ENCODE measurements around the gene RAB18.
"Not testable (repeated sequence)": the region's sequence is repeated elsewhere in the genome, so short reads cannot be mapped to it uniquely, and the experiment has no call there.

The RAB18 gene

DNA sequence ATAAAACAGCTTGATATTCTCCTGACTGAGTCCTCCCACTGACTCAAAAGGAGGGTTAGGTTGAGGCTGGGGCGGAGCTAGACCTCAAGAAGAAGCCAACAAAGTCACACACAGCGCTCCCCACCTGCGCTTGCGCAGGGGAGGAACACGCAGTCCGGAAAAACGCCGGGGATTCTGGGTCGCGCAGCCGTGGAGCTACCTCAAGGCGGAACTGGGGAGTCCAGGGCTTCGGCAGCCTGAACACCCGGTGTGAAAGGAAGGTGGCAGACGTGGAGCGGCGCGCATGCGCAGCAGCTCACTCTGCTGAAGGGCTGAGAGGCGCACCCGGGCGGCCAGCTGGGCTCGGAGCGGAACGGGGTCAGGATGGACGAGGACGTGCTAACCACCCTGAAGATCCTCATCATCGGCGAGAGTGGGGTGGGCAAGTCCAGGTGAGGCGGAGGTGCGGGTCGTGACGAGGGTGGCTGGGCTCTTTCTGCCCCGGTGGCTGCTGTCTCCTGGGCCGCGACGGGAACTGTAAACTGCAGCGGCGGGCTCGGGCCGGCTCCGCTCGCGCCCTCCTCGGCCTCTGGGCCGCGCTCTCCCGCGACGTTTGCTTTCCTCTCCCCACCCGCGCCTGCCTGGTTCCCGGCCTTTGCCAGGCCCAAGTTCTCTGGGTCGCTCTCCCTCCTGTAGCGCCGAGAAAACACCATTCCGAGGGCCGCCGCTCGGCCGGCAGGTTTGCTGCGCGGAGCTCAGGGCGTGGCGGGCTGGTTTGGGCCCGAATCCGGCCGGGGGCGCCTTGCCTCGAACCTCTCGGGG lies at the start of gene RAB18:
Gene RAB18, plus strand, starts transcription at position 298 of the 801 bp plus-strand sequence. Its CDS starts 66 bp downstream, at position 364.
- peak; percentile 86 for DNase-seq

DNA sequence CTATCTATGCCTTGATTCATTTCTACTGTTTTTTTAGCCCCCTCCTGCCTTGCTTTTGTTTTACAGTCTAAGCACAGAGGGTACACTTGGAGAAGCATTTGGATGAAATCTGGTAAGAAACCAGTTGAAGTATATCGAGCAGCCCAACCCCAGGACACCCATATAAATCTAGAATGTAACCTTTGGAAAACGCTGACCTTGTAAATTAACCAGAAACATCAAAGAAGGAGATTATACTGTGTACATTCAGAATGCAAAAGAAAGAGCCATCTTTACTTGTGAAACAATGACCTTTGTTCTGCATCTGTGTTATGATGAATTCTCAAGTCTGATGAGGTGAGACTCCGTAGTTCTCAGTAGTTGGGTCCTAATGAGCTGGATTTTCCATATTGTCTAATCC lies 49.3 kb upstream of the RAB18 start:
- DNase-seq, result no peak

DNA sequence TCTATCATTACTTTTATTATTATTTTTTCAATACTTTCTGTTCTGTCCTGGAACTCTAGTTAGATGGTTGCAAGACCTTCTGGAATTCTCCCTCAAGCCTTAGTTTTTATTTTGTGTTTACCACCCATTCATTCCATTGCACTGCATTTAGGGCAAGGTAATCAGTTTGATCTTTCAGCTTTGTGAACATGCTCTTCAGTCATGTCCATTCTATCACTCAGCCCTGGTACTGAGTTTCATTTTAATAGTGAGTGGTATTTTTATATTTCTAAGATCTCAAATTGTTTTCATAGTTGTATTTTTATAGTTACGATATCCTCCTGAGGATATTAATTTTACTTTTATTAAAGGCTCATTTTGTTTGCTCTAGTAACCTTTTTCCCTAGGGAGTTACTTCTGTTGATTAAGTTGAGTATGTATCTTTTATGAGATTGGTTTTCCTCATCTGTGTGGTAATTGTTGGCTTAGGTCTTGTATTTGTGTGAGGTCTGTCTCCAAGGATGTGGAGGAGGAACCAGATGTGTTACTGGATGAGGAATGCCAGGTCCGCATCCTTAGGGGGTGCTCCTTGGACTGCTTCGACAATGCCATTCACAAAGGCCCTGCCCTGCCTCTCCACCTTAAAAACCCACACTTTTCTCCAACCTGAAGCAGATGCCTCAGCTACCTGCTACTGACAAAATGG lies 46.7 kb upstream of the RAB18 start:
- DNase-seq, result no peak

DNA sequence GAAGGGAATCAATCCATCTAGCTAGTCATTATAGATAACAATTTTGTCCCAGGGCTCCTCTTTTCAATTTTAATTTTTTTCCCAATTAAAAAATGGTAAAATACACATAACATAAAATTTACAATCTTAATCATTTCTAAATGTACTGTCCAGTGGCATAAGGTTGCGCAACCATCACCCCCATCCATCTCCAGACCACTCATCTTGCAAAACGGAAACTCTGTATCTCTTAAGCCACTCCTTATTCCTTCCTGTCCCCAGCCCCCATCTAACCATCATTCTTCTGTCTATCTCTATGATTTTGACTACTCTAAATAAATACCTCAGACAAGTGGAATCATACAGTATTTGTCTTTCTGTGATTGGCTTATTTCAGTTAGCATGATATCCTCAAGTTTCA lies 46.1 kb upstream of the RAB18 start:
- DNase-seq, result no peak

DNA sequence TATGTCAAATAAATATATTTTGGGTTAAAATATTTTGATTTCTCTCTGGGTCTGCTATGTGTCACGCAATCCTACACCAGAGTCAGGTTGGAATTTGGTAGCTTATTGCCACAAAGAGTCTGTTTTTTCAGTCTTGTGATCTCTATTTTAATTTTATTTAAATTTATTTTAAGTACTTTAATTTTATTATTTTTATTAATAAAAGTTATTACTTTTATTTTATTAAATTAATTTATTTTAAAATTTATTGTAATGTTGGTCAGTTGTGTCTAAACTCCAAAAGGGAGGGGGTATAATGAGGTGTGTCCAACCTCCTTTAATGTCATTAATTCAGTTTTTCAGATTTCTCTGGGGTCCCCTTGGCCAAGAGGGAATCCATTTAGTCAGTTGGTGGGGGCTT lies 42.8 kb upstream of the RAB18 start:
- DNase-seq, result no peak

DNA sequence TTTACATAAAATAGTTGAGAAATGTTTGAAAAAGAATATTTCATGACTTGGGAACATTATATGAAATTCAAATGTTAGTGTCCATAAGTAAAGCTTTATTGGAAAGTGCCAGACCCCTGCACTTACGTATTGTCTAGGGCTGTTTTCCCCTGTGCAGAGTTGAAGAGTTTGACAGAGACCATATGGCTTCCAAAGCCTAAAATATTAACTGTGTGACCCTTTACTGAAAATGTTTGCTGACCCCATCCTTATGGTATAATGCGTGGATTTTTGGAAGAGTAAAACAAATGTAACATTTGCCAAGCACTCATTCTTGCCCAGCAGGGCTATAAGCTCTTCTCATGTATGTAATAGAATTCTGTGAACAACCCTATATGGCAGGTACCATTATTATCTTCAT lies 40.1 kb upstream of the RAB18 start:
- DNase-seq, result no peak

DNA sequence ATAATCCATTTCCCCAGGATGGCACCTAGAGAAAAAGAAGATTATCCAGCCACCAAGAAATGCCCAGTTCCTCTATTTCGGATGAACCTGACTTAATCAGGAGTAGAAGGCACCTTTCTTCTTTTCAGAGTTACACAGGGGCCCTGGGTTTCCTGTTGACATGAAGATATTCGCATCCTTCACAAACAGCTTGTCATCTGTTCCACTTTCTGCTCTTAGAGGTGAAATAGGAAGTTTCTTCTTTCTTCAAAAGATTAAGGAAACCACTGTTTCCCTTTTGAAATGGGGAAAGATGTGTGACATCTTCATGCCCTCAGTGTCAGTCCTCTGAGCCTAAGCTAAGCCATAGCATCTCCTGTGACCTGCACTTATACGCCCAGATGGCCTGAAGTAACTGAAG lies 39.1 kb upstream of the RAB18 start:
- DNase-seq, result no peak

DNA sequence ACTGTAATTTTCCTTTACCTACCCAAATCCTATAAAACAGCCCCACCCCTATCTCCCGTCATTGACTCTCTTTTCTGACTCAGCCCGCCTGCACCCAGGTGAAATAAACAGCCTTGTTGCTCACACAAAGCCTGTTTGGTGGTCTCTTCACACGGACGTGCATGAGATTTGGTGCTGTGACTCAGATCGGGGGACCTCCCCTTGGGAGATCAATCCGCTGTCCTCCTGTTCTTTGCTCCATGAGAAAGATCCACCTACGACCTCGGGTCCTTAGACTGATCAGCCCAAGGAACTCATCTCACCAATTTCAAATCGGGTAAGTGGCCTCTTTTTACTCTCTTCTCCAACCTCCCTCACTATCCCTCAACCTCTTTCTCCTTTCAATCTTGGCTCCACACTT lies 38.5 kb upstream of the RAB18 start:
- DNase-seq, result not testable (repeated sequence)

DNA sequence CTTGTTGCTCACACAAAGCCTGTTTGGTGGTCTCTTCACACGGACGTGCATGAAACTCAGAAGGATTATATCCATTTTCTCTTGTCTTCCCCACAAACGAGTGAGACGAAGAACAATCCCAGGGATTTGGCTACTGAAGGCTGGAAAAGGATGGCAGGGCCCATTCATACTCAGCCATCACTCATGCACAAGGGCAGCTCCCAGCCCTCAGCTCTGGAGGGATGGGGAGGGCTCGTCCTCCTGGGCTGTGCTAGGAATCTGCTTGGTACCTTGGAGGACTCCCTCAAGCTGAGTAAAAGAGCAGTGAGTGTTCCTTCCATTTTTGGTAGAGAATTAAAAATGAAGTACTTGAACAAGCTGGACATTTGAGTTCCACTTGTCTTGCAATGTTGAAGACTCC lies 33.2 kb upstream of the RAB18 start:
- no peak for DNase-seq

DNA sequence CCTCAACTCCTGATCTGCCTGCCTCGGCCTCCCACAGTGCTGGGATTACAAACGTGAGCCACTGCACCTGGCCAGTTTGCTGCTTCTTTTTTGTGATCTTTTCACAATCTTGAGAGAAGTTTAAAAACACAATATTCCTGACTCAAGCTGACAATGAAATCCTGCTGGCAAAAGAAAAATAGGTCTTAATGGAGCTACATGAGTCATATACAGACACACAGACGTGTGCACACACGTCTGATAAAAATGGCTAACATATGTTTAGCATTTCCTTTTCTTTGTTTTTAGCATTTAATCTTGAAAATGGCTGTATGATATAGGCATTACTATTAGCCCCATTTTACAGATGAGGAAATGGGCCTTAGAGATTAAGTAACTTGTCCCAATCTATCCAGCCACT lies 29.4 kb upstream of the RAB18 start:
- no peak for DNase-seq

DNA sequence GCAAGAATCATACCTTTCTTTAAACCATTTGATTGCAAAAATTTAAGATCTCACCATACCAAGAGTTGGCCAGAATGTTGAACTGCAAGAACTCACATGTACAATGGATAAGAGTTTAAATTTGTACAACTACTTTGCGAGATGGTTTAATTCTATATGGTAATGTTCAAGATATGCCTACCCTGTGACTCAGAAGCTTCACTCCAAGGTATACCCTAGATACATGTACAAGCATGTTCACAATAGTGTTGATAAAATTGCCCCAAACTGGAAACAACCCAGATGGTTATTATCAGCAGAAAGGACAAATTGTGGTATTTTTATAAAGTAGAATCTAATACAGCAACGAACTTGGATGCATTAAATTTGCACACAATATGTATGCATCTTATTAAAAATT lies 25.1 kb upstream of the RAB18 start:
- DNase-seq, result no peak

DNA sequence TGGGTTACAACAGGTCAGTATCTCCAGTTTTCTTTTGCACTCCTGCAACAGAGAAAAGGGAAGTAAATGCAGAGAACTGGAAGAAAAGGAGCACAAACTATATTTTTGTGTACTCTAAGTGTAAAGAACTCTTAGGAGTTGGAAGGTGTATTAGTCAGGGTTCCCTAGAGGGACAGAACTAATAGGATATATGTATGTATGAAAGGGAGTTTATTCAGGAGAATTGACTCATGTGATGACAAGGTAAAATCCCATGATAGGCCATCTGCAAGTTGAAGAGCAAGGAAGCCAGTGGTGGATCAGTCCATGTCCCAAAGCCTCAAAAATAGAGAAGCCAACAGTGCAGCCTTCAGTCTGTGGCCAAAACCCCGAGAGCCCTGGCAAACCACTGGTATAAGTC lies 22.6 kb upstream of the RAB18 start:
- no peak for DNase-seq

DNA sequence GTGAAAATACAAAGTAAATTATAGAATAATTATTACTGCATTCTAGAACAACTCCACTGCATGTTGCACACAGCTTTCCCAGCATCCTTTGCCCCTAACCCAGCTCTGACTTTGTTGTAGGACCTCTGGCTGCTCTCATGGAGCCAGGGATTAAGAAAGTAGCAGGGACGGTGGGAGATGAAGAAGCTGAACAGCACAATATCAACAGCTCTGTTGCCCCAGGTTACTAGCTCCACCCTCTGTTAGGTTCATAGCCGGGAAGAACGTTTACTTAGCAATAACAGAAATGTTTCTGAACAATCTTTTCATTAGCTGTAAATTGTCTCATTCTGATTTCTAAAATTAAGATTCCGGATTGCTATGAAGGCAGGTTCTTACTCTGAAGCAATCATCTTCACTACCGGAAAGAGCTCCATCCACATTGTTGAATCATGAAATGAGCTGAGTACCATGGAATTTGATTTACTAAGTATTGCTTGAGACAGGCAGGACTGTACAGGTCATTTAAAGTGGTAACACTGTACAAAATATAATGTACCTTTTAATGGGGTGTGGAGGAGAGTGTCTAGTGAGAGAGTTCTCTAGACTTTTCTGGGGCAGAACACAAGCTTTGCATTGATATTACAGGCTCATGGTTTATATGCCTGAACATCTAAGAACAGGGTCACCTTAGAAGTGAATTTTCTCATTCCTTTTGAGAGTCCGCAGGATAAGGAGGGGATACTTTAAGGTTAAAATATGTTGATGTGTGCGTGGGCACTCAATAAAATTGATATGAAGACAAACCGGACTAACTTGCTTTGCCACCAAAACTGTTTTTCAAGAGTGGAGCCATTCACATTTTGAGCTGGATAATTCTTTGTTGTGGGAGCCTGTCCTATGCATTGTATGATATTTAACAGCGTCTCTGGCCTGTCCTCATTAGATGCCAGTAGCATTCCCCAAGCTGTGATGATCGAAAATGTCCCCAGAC lies 20.8 kb upstream of the RAB18 start:
- no peak for DNase-seq

DNA sequence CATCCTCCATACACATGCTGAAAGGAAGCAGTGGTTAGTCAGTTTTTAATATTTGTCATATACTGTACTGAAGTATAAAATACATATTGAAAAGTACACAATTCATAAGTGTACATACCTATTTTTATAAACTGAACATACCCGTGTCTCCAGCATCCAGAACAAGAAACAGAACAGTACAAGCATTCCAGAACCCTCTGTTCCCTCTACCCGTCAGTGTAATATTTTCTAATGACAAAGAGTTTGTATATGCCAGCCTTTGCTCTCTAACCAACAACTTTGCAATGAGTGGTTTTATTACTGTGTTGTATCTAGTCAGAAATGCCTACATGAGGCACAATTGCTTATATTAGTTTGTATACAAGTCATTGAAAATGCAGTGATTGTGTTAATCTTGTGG lies 18.7 kb upstream of the RAB18 start:
- DNase-seq, result no peak

DNA sequence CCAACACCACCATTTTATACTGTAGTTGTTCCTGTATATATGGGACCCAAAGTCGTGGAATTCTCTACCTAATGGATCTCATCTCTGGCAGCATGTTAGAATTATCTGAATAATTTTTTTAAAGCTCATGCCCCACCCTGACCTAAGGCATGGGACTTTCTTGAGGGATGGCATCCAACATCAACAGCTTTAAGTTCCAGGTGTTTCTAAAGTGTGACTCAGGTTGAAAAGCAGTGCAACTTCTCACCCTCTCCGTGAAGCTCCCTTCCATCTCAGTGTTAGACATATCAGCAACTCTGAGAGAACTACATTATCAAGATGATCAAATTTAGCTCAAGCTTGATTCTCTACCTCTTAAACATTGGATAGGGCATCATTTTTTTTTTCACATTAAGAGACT lies 18.1 kb upstream of the RAB18 start:
- no peak for DNase-seq

DNA sequence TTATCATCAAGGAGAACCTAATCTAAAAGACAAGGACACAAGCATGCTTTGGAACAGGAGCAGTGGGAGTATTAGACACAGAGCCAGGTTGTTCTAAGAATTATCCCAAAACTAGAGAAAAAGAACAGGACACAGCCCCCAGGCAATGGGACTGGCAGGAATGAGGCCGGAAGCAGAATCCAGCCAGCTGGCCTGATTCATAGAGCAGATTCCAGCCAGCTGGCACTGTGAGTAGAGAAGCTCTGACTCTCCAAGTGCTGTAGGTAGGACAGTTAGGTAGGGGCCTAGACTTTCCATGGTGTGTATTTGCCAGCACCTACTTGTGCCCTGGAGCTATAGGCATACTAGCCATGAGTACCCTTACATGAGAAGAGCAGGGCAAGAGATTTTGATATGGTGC lies 13.3 kb upstream of the RAB18 start:
- no peak for DNase-seq

DNA sequence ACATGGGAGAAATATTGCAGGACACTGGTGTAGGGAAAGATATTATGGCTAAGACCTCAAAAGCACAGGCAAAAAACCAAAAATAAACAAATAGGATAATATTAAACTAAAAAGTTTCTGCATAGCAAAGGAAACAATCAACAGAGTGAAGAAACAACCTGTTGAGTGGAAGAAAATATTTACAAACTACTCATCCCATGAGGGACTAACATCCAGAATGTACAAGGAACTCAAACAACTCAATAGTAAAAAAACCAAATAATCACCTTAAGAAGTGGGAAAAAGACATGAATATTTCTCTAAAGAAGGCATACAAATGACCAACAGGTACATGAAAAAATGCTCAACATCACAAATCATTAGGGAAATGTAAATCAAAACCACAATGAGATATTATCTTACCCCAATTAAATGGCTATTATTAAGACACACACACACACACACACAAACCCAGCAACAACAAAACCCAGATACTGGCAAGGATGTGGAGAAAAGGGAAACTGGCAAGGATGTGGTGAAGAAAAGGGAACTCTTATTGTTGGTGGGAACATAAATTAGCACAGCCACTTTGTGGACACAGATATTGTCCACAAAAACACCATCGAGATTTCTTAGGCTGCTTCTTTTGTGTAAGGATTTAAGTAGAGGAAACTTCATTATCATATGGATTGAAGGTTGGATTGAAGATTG lies 9.8 kb upstream of the RAB18 start:
- DNase-seq, result no peak

DNA sequence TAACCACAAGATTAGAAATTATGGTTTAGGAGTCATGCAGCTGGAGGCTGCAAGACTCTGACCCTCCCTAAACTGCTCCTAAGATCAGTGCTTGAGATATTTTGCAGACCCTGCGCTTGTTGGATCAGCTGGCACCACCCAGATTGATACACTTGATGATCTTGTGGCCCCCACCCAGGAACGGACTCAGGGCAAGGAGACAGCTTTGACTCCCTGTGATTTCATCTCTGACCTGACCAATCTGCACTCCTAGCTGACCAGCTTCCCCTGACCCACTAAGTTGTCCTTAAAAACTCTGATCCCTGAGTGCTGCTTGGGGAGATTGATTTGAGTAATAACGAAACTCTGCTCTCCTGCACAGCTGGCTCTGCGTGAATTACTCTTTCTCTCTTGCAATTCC lies 8.0 kb upstream of the RAB18 start:
- no peak for DNase-seq

DNA sequence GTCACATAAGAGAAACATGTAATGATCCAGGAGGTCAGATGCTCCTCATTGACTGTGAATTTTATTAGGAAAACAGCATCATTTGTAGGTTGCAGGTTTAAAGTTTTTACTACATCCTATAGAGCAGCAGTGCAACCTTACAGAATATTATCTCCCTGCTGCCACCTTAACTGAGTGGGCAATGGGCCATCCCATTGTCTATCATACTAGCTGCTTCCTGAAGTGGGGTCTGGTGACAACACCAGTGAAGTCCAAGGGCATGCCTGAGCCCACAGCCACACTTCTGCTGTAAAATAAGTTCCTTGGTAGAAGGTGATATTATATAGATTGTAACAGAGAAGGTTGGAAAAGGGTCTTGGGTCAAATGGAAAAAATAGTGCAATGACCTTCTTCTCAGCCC lies 4.0 kb upstream of the RAB18 start:
- no peak for DNase-seq

DNA sequence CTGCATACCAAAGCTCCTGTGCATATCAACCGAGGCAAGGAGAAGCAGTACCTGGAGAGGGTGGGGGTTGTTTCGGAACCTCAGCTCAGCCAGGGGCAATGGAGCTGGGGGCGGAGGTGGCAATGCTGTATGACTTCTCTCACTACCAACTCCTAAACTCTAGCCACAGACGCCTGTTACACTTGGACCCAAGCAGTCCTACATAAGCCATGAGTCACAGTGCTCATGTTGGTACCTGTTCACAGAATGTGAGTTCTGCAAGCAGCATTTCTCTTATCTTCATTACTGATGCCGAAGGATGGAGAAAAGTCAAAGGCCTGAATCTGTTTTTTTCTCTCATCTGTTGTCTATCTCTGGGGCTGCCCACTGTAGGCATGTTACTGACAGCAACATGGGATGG lies 3.2 kb upstream of the RAB18 start:
- no peak for DNase-seq

DNA sequence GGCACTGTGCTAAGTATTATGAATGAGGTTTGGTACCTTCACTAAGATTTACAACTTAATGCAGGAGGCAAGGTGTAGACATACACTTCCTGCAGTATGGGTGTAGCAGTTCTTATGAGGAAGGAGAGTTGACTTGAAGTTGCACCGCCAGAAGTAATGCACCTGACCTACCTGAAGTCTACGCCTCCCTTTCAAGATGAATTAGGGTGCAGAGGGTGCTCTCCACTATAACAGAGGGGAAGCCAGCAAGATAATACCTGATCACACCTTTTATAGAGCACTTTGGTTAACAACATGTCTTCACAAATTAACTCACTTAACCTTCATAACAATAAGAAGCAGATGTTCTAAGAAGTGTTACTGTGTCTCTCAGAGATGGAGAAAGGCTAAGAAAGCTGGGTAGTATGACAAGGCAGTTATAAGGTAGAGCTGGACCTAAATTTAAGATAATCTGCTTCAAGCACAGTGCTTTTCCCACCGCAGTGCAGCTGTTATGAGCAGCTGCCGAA lies 552 bp upstream of the RAB18 start:
- DNase-seq, result no peak

DNA sequence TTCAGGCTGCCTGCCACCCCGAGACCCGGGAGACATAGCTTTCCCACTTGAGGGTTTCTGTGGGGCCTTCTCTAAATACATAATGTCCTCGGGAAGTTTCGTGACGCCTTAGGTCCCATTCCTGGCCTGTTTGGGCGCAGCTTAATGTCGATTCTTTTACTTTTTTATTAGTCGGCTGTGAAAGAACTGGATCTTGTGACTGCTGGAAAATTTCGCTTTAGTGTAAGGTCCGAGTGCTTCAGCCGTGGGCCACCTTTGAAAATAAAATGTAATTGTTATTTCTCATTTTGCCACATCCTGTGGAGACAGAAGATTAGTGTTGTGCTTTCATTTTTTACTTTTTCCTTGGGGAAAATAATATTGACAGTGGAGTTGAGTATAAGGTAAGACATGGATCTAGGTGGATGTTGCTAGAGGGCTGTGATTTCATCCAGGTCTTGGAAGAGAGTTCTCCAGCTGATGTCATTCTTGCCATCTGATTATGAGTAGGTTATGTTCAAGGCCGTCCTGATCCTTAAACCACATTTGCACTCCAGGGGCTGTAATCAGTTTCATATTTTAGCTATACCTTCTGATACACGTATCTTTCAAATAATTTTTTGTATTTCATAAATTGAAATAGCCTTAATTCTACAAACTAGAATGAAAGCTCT lies 830 bp downstream of the RAB18 start:
- DNase-seq, result no peak
